Epithelial cell of esophagus (primary cell): Measurements from ENCODE around the gene CPXM2.

Source experiments
- DNase-seq: peaks from one replicate; pipeline ENCODE4 v3.0.0; 2010; ENCODE audit warnings: low read depth
- H3K4me3 ChIP-seq: 2 replicates; pipeline ENCODE4 v1.5.1; 2011; ENCODE audit warnings: mild to moderate bottlenecking, low read length, control low read depth
- TF ChIP-seq, protein P1 (sequence below): IDR thresholded peaks from 2 replicates; pipeline ENCODE4 v1.5.1; 2011; ENCODE audit warnings: low read depth, mild to moderate bottlenecking, low read length, control low read depth, inconsistent platforms; ENCODE audit not compliant: insufficient read depth; ENCODE audit errors: missing control alignments

Gene CPXM2

DNA sequence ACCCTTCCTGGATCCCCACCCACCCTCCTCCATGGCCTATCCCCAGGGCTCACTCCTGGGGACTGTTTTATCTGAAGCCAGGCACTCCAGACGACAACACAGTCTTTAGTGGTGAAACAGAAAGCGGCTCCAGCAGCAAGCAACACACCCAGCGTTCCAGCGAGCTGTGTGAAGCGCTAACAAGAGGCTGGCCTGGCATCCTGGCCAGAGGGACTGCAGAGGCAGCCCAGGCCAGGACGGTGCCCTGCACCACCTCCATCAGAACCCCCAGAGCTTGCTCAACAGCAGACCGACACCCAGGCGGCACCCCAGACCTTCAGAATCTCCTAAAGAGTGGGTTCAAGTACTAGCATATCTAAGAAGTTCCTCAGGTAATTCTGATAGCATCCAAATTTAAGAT is 2.0 kb upstream of the CPXM2 start:
- TF ChIP-seq, protein P1, sequence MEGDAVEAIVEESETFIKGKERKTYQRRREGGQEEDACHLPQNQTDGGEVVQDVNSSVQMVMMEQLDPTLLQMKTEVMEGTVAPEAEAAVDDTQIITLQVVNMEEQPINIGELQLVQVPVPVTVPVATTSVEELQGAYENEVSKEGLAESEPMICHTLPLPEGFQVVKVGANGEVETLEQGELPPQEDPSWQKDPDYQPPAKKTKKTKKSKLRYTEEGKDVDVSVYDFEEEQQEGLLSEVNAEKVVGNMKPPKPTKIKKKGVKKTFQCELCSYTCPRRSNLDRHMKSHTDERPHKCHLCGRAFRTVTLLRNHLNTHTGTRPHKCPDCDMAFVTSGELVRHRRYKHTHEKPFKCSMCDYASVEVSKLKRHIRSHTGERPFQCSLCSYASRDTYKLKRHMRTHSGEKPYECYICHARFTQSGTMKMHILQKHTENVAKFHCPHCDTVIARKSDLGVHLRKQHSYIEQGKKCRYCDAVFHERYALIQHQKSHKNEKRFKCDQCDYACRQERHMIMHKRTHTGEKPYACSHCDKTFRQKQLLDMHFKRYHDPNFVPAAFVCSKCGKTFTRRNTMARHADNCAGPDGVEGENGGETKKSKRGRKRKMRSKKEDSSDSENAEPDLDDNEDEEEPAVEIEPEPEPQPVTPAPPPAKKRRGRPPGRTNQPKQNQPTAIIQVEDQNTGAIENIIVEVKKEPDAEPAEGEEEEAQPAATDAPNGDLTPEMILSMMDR = no peak
- DNase-seq = no peak
- no peak overlapping the region for H3K4me3 ChIP-seq

DNA sequence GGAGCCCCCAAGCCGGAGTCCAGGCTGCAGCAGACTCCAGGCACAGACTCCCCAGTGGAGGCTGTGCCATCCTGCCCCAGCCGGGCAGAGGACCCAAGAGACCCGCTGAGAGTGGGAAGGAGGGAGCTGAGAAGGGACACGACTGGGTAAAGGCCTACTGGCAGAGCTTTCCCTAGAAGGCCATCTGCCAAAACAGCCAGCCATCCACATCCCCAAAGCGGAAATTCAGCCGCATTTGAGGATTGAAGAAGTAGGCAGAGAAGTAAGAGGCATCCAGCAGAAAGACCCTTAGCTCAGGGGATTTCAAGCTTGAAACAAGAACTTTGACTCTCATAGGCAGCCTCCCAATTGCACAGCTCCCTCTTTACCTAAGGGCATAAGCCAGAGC is 857 bp downstream of the CPXM2 start:
- no peak for DNase-seq
- TF ChIP-seq, protein P1 = no peak
- H3K4me3 ChIP-seq = no peak overlapping the region

DNA sequence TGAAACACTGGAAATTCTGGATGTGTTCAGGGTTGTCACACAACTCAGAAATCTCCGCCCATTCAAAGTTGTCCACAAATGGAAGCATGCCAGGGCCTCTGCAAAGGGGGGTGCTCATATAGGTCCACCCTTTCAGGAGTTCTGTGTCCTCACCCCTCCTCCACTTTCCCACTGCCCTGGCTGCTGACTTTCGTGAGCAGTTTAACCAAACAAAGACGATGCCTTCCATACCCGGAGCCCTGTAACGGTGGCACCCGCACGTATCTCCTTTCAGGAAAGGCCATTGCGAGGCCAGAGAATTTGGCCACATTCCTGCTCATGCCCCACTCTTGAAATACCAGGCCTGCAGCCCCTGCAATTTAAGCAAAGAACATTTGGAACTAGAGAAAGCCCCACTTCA is 1.4 kb downstream of the CPXM2 start:
- no peak overlapping the region for H3K4me3 ChIP-seq
- TF ChIP-seq, protein P1 = no peak
- no peak for DNase-seq

DNA sequence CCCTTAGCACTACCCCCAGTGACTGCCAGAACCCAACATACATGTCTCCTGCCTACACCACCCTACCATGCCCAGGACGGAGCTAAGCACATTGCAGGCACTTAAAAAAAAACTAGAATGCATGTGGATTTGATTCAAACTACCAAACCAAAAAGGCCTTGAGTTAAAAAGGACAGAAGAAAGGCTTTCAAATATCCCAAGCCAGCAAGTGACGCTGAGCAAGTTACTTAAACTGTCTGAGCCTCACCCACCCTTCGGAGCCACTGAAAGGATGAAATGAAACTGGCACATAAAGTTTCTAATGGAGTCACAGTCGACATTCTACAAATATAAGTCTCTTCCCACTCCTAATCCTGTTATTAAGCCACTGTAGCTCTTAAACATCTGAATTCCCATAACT is 1.8 kb downstream of the CPXM2 start:
- H3K4me3 ChIP-seq = no peak overlapping the region
- DNase-seq = no peak
- TF ChIP-seq, protein P1 = no peak

DNA sequence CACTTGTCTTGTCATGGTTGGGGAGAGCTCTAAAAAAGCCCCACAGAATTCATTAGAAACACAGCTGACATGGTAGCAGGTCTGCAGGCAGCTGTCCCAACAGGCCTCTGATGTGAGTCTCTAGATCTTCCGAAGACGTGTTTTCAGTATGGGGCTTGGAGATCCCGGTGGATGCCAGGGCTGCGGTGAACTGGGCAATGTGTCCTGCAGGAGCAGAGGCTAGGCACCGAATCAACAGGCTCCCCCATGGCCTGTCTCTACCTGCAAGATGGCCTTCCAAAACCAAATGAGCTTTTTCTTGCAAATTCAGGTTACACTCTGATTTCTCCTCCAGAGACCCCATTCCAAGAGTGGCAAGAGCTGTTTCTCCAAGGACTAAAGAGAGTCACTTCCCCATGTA is 2.9 kb downstream of the CPXM2 start:
- TF ChIP-seq, protein P1 = no peak
- no peak for DNase-seq
- no peak overlapping the region for H3K4me3 ChIP-seq

DNA sequence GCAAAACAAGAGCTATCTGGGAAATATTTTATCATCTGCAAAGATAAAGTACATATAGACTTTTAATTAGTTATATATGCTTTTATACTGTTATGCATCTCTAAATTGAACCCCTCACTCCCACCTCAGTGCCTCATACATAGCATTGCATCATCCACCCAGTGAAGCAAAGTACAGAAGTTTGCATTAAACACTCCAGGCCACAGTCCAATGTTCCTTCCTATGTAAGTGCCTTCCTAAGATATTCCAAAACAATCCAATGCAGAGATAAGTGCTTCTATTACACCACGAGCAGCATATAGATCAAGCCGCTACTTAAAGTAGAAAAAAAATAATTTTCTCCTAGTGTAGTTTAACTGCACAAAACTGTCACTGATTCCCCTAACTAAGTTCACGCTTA is 3.4 kb downstream of the CPXM2 start:
- TF ChIP-seq, protein P1 = no peak
- H3K4me3 ChIP-seq = no peak overlapping the region
- DNase-seq = no peak

DNA sequence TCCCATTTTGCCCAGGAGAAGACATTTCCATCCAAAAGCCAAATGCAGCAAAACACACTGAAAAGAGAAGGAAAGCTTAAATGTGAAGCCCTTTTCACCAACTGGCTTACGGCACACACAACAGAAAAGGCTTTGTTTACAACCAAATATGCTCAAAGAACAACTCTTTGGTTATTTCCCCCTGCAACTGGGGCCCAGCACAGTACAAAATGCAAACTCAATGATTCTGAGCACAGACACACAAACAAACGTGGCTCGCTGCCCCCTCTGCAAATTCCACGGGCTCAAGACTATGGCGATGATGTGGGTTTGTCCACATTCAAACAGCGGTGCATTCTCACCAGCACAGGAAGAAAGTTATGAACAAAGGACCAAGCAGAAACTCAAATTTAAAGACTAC is 5.3 kb downstream of the CPXM2 start:
- DNase-seq = no peak
- no peak overlapping the region for H3K4me3 ChIP-seq
- TF ChIP-seq, protein P1 = no peak
